Neural cell (in vitro differentiated cells): ENCODE measurements around the gene CCDC12.

Experiments used
- EP300 ChIP-seq: fragments of 450-650 bp; conservative IDR thresholded peaks from 2 replicates; pipeline ENCODE4 v1.6.1; 2014; ENCODE audit warnings: antibody characterized with exemption, mild to moderate bottlenecking, moderate library complexity; ENCODE audit not compliant: poor library complexity, severe bottlenecking
- EZH2 ChIP-seq: fragments of 200-600, 300-800 bp; shearing (Covaris generic), sonication (generic); IDR thresholded peaks from 2 replicates; pipeline ENCODE4 v1.6.1; 2014; ENCODE audit warnings: antibody characterized with exemption, low read length, borderline replicate concordance, mild to moderate bottlenecking; ENCODE audit not compliant: insufficient read depth, poor library complexity, severe bottlenecking
- MXI1 ChIP-seq: fragments of 450-650 bp; conservative IDR thresholded peaks from 2 replicates; pipeline ENCODE4 v1.6.1; 2014; ENCODE audit warnings: antibody characterized with exemption, mild to moderate bottlenecking; ENCODE audit not compliant: poor library complexity, severe bottlenecking
- POLR2AphosphoS5 ChIP-seq: IDR thresholded peaks from 2 replicates; pipeline ENCODE4 v1.6.1; 2012
- TF ChIP-seq, protein P1 (sequence below): fragments of 450-650 bp; IDR thresholded peaks from 2 replicates; pipeline ENCODE4 v1.5.1; 2014; ENCODE audit warnings: antibody characterized with exemption, mild to moderate bottlenecking, moderate library complexity; ENCODE audit not compliant: poor library complexity, severe bottlenecking
- TF ChIP-seq, protein P2 (sequence below): IDR thresholded peaks from 2 replicates; pipeline ENCODE4 v1.6.1; 2012; ENCODE audit warnings: borderline replicate concordance

DNA sequence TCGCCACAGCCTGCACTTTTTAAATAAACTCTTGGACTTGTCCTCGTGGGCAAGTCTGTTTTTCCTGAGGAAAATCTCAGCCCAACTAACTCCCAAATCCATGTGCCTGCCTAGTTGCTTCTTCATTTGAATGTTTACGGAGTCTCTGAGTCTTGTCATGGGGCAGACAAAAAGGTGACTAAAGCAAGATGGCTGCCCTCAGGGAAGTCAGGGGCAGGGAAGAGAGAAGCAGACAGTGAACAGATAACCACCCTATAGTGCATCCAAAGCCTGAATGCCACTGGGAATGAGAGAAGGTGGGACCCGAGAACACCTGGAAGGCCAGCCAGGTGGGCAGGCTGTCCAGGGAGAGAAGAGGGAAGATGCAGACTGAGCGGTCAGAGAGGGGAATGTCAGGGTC is 21.4 kb downstream of the CCDC12 start:
- TF ChIP-seq, protein P1, sequence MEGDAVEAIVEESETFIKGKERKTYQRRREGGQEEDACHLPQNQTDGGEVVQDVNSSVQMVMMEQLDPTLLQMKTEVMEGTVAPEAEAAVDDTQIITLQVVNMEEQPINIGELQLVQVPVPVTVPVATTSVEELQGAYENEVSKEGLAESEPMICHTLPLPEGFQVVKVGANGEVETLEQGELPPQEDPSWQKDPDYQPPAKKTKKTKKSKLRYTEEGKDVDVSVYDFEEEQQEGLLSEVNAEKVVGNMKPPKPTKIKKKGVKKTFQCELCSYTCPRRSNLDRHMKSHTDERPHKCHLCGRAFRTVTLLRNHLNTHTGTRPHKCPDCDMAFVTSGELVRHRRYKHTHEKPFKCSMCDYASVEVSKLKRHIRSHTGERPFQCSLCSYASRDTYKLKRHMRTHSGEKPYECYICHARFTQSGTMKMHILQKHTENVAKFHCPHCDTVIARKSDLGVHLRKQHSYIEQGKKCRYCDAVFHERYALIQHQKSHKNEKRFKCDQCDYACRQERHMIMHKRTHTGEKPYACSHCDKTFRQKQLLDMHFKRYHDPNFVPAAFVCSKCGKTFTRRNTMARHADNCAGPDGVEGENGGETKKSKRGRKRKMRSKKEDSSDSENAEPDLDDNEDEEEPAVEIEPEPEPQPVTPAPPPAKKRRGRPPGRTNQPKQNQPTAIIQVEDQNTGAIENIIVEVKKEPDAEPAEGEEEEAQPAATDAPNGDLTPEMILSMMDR: no peak
- TF ChIP-seq EP300: no peak
- no peak for TF ChIP-seq EZH2
- TF ChIP-seq, protein P2, sequence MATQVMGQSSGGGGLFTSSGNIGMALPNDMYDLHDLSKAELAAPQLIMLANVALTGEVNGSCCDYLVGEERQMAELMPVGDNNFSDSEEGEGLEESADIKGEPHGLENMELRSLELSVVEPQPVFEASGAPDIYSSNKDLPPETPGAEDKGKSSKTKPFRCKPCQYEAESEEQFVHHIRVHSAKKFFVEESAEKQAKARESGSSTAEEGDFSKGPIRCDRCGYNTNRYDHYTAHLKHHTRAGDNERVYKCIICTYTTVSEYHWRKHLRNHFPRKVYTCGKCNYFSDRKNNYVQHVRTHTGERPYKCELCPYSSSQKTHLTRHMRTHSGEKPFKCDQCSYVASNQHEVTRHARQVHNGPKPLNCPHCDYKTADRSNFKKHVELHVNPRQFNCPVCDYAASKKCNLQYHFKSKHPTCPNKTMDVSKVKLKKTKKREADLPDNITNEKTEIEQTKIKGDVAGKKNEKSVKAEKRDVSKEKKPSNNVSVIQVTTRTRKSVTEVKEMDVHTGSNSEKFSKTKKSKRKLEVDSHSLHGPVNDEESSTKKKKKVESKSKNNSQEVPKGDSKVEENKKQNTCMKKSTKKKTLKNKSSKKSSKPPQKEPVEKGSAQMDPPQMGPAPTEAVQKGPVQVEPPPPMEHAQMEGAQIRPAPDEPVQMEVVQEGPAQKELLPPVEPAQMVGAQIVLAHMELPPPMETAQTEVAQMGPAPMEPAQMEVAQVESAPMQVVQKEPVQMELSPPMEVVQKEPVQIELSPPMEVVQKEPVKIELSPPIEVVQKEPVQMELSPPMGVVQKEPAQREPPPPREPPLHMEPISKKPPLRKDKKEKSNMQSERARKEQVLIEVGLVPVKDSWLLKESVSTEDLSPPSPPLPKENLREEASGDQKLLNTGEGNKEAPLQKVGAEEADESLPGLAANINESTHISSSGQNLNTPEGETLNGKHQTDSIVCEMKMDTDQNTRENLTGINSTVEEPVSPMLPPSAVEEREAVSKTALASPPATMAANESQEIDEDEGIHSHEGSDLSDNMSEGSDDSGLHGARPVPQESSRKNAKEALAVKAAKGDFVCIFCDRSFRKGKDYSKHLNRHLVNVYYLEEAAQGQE: no peak
- TF ChIP-seq MXI1: no peak
- no peak for TF ChIP-seq POLR2AphosphoS5
